Measurements from ENCODE around the gene CTNND2.

The CTNND2 gene

GRCh38 chr5:11780641-11781345, 123.5 kb downstream of the CTNND2 start:
- DNase-seq (ENCODE audit: low read depth, low spot score), result no peak

GRCh38 chr5:11777096-11777495, 127.2 kb downstream of the CTNND2 start:
- DNase-seq (ENCODE audit: low read depth, low spot score), result no peak

- DNase-seq (ENCODE audit: low read depth, low spot score), result no peak
Measured at GRCh38 chr5:11770310-11770709, 133.9 kb downstream of the CTNND2 start.

- no peak for DNase-seq (ENCODE audit: low read depth, low spot score)
Measured at GRCh38 chr5:11760934-11761603, 143.2 kb downstream of the CTNND2 start.

GRCh38 chr5:11758321-11758720, 145.9 kb downstream of the CTNND2 start:
- no peak for DNase-seq (ENCODE audit: low read depth, low spot score)

- DNase-seq (ENCODE audit: low read depth, low spot score), result no peak
Measured at GRCh38 chr5:11757661-11758060, 146.6 kb downstream of the CTNND2 start.

GRCh38 chr5:11737010-11737409, 167.2 kb downstream of the CTNND2 start:
- no peak for DNase-seq (ENCODE audit: low read depth, low spot score)

- no peak for DNase-seq (ENCODE audit: low read depth, low spot score)
Measured at GRCh38 chr5:11734369-11734768, 169.9 kb downstream of the CTNND2 start.

- no peak for DNase-seq (ENCODE audit: low read depth, low spot score)
Measured at GRCh38 chr5:11733840-11734192, 170.4 kb downstream of the CTNND2 start.

- no peak for DNase-seq (ENCODE audit: low read depth, low spot score)
Measured at GRCh38 chr5:11733185-11733839, 170.9 kb downstream of the CTNND2 start.

GRCh38 chr5:11724940-11725339, 179.3 kb downstream of the CTNND2 start:
- no peak for DNase-seq (ENCODE audit: low read depth, low spot score)

GRCh38 chr5:11719888-11720481, 184.3 kb downstream of the CTNND2 start:
- no peak for DNase-seq (ENCODE audit: low read depth, low spot score)

- DNase-seq (ENCODE audit: low read depth, low spot score), result no peak
Measured at GRCh38 chr5:11715461-11716196, 188.6 kb downstream of the CTNND2 start.

GRCh38 chr5:11711932-11712331, 192.3 kb downstream of the CTNND2 start:
- DNase-seq (ENCODE audit: low read depth, low spot score), result no peak

- DNase-seq (ENCODE audit: low read depth, low spot score), result no peak
Measured at GRCh38 chr5:11709021-11709420, 195.2 kb downstream of the CTNND2 start.

GRCh38 chr5:11704916-11705315, 199.3 kb downstream of the CTNND2 start:
- DNase-seq (ENCODE audit: low read depth, low spot score), result no peak

GRCh38 chr5:11700391-11700790, 203.9 kb downstream of the CTNND2 start:
- no peak for DNase-seq (ENCODE audit: low read depth, low spot score)

- no peak for DNase-seq (ENCODE audit: low read depth, low spot score)
Measured at GRCh38 chr5:11692636-11693035, 211.6 kb downstream of the CTNND2 start.

- DNase-seq (ENCODE audit: low read depth, low spot score), result no peak
Measured at GRCh38 chr5:11687498-11687897, 216.7 kb downstream of the CTNND2 start.

GRCh38 chr5:11684607-11685006, 219.6 kb downstream of the CTNND2 start:
- no peak for DNase-seq (ENCODE audit: low read depth, low spot score)

GRCh38 chr5:11683666-11684065, 220.6 kb downstream of the CTNND2 start:
- no peak for DNase-seq (ENCODE audit: low read depth, low spot score)

- DNase-seq (ENCODE audit: low read depth, low spot score), result no peak
Measured at GRCh38 chr5:11681796-11682195, 222.4 kb downstream of the CTNND2 start.

Measured in activated CD4-positive, CD25-positive, alpha-beta regulatory T cell treated with anti-CD3 and anti-CD28 coated beads, Interleukin-2, amount 50 U/mL, for 16 hours (primary cell).